VCaP (cell line): ENCODE measurements around the gene DNMT1.
"Not testable (repeated sequence)": the region's sequence is repeated elsewhere in the genome, so short reads cannot be mapped to it uniquely, and the experiment has no call there.

Experiments
- H3K27ac ChIP-seq: fragments of 450-650 bp; 2 replicates; pipeline ENCODE4 v1.5.1; 2017
- TF ChIP-seq, protein P1 (sequence below): fragments of 450-650 bp; conservative IDR thresholded peaks from 2 replicates; pipeline ENCODE4 v1.5.1; 2017; ENCODE audit warnings: mild to moderate bottlenecking, moderate library complexity

Gene DNMT1

DNA sequence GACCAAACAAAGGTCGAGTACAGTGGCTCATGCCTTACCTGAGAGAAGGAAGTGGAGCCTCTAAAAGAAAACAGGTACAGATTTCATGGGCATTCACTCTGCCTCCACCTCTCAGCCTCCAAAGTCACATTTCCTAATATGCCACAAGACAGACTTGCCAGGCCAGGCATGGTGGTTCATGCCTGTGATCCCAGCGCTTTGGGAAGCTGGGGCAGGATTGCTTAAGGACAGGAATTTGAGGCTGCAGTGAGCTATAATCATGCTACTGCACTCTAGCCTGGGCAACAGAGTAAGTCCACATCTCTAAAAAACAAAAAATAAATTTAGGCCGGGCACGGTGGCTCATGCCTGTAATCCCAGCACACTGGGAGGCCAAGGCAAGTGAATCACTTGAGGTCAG, 10.9 kb upstream of the DNMT1 start:
- TF ChIP-seq, protein P1, sequence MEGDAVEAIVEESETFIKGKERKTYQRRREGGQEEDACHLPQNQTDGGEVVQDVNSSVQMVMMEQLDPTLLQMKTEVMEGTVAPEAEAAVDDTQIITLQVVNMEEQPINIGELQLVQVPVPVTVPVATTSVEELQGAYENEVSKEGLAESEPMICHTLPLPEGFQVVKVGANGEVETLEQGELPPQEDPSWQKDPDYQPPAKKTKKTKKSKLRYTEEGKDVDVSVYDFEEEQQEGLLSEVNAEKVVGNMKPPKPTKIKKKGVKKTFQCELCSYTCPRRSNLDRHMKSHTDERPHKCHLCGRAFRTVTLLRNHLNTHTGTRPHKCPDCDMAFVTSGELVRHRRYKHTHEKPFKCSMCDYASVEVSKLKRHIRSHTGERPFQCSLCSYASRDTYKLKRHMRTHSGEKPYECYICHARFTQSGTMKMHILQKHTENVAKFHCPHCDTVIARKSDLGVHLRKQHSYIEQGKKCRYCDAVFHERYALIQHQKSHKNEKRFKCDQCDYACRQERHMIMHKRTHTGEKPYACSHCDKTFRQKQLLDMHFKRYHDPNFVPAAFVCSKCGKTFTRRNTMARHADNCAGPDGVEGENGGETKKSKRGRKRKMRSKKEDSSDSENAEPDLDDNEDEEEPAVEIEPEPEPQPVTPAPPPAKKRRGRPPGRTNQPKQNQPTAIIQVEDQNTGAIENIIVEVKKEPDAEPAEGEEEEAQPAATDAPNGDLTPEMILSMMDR, result no peak
- no peak overlapping the region for H3K27ac ChIP-seq

DNA sequence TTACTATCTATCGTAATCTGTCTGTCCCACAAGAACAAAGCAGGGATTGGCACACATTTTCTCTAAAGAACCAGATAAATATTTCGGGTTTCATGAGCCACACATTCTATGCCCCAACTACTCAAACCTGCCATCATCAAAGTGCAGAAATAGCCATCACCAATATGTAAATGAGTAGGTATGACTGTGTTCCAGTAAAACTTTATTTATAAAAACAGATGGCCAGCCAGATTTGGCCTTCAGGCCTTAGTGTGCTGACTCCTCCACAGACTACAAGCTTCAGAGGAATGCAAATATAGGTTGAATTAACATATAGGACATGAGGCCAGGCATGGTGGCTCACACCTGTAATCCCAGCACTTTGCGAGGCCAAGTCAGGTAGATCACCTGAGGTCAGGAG, 8.9 kb upstream of the DNMT1 start:
- no peak overlapping the region for H3K27ac ChIP-seq

DNA sequence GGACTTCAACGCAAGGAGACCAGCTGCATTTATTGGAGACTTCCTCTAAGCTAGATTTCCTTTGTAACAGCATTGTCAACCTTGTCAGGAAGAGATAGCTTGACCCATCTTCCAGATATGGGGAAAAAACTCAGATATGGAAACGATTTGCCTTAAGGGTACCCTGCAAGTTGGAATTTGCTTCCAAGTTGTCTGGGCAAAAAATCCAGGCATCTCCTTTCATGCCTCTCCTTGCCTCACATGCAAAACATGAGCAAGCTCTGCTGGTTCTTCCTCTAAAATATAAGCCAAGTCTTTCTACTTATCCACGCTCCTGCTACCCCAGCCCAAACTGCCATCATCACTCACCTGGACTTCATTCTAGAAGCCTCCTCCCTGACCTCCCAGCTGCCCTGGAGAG, 6.4 kb upstream of the DNMT1 start:
- no peak overlapping the region for H3K27ac ChIP-seq
- TF ChIP-seq, protein P1, result no peak

More for the DNA sequence above, 8.9 kb upstream of the DNMT1 start:
- TF ChIP-seq, protein P1, result no peak

DNA sequence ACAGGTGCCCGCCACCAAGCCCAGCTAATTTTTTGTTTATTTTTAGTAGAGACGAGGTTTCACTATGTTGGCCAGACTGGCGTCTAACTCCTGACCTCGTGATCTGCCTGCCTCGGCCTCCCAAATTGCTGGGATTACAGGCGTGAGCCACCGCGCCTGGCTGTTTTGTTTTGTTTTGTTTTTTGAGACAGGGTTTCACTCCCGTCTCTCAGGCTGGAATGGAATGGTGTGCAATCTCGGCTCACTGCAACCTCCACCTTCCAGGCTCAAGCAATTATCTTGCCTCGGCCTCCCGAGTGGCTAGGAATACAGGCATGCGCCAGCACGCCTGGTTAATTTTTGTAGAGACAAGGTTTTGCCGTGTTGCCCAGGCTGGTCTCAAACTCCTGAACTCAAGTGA, 5.3 kb upstream of the DNMT1 start:
- not testable (repeated sequence) for H3K27ac ChIP-seq

DNA sequence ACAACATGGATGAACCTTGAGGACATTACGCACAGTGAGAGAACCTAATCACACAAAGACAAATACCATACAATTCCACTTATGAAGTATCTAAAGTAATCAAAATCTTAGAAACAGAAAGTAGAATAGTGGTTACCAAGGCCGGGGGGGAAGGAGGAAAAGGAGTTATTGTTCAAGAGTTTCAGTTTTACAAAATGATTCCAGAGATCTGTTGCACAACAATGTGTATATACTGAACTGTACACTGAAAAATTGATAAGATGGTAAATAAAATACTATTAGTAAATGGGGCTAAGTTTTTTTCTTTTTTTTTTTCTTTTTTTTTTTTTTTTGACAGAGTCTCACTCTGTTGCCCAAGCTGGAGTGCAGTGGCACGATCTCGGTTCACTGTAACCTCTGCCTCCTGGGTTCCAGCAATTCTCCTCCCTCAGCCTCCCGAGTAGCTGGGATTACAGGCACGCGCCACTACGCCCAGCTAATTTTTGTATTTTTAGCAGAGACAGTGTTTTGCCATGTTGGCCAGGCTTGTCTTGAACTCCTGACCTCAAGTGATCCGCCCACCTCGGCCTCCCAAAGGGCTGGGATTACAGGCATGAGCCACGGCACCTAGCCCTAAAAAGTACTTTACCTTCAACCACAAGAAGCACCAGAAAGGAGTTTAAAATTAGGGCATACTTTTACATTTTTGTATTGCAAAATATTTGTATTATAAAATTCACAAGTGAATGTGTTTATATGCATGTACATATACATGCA, 4.3 kb upstream of the DNMT1 start:
- H3K27ac ChIP-seq, result not testable (repeated sequence)

DNA sequence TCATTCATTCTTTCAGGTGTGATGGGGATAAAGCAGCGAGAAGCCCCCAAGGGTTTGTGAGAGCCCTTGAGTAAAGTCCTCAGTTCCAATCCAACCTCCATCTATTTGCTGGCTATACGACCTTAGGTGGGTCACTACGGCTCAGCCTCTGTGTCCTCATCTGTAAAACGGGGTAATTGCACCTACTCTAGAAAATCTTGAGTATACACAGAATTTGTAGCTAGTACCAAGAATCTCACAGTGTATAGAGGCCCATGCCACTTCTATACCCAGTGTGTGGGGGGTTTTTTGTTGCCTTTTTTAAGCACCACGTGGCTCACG, 406 bp upstream of the DNMT1 start:
- TF ChIP-seq, protein P1, result no peak
- H3K27ac ChIP-seq, result peak overlapping the region; percentile 71

DNA sequence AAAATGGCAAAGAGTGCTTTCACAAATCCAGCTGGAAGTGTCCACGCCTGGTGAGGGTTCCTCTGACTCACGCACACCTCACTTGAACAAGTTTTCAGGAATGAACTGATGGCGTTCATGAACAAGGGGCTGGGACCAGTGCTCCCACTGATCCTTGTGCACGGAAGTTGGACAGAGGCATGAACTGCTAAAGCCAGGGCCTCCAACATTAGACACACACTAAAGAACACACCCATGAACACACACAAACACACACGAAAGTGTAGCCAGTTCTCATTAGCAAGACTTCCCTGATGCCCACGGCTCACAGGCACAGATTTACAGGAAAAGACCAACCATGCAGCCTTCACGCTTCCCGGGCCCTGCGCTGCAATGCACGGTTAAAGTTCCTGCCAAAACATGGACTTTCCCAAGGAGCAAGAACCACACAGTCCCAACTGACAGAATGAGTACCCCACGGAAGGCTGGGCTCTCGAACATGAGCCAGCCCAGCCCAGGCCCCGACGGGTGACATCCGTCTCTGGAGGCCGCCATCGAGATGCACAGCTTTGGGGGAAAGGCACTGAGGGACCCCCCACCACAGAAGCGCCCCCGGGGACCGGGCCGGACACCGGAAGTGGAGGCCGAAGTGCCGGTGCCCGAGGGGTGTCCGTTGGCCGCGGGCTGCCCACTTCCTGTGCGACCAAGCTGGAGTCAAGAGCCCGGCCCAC, 808 bp downstream of the DNMT1 start:
- peak overlapping the region; percentile 71 for H3K27ac ChIP-seq
- TF ChIP-seq, protein P1, result no peak

DNA sequence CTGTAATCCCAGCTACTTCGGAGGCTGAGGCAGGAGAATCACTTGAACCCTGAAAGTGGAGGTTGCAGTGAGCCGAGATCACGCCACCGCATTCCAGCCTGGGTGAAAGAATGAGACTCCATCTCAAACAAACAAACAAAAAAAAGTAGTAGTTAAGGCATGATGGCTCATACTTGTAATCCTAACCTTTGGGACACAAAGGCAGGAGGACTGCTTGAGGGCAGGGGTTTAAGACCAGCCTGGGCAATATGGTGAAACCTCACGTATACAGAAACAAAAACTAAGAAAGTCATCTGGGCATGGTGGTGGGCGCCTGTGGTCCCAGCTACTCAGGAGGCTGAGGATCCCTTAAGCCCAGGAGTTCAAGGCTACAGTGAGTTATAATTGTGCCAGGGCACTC, 1.8 kb downstream of the DNMT1 start:
- TF ChIP-seq, protein P1, result no peak
- no peak overlapping the region for H3K27ac ChIP-seq
